Epithelial cell of esophagus (primary cell): ENCODE data around the gene ICAM5.

Experiments
- DNase-seq: peaks from one replicate; pipeline ENCODE4 v3.0.0; 2010; ENCODE audit warnings: low read depth
- H3K4me3 ChIP-seq: 2 replicates; pipeline ENCODE4 v1.5.1; 2011; ENCODE audit warnings: mild to moderate bottlenecking, low read length, control low read depth
- CTCF ChIP-seq: IDR thresholded peaks from 2 replicates; pipeline ENCODE4 v1.5.1; 2011; ENCODE audit warnings: low read depth, mild to moderate bottlenecking, low read length, control low read depth, inconsistent platforms; ENCODE audit not compliant: insufficient read depth; ENCODE audit errors: missing control alignments

Gene ICAM5

DNA sequence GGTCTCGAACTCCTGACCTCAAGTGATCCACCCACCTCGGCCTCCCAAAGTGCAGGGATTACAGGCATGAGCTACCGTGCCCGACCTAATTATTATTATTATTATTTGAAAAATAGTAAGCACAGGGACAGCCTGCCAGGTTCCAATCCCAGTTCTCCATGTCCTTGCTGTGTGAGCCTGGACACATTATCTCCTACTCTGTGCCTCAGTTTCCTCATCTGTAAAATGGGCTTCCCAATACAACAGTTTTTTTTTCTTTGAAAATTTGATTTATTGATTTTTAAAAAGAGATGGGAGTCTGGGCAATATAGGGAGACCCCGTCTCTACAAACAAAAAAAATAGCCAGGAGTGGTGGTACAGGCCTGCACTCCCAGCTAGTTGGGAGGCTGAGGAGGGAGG, 16.6 kb downstream of the ICAM5 start:
- TF ChIP-seq CTCF, result no peak
- DNase-seq, result no peak
- H3K4me3 ChIP-seq, result no peak overlapping the region

- no peak within 1 kb of the TSS for H3K4me3 ChIP-seq
- no peak for DNase-seq
- no peak for TF ChIP-seq CTCF
Observed at GRCh38 chr19:10309423-10309822, 19.7 kb downstream of the ICAM5 start, which contains the start of gene ZGLP1. Gene ZGLP1 (minus strand): TSS chr19:10309815.

DNA sequence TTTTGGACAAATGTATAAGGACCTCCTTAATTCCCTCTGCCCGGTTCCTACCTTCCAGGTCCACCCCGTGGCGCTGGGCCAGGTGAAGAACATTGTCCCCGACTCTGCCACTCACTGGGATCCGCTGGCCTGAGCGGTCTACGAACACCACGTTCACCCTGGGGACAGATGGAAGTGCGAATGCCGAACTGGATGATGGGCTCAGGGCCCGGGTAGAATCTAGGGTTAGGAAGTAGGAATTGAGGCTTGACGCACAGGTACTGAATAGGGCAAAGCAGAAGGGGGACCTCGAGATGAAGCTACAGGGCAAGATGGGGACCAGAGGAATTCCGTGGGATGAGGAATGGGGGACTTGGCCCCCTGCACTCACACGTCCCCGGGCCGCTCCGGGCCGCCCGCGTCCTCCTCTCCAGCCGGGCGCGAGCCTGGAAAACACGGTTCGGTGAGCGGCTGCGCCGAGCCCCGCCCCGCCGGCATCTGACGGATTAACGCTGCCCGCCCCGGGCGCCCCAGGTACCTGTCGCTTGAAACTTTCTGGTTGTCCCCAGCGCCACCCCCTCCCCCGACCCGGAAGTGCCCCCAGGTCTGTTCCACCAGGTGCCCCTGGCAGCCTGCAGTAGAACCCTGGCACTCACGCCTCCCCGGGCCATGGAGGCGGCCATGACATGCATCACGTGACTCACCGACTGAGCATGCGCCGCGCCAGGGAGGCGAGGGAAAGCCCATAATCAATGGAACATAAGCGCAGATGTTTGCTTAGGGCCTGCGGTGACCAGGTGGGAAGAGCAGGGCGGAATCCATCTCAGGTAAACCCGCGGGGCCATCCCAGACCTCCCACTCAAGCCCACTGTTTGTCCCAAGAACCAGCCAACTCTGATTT, 25.8 kb downstream of the ICAM5 start, which contains the start of gene FDX2:
Gene FDX2, minus strand, starts transcription at position 681 of the 880 bp plus-strand sequence. Its CDS starts 19 bp downstream, at position 662.
- peak; percentile 83 for DNase-seq
- peak within 1 kb of the TSS; percentile 74 for H3K4me3 ChIP-seq
- TF ChIP-seq CTCF, result no peak

DNA sequence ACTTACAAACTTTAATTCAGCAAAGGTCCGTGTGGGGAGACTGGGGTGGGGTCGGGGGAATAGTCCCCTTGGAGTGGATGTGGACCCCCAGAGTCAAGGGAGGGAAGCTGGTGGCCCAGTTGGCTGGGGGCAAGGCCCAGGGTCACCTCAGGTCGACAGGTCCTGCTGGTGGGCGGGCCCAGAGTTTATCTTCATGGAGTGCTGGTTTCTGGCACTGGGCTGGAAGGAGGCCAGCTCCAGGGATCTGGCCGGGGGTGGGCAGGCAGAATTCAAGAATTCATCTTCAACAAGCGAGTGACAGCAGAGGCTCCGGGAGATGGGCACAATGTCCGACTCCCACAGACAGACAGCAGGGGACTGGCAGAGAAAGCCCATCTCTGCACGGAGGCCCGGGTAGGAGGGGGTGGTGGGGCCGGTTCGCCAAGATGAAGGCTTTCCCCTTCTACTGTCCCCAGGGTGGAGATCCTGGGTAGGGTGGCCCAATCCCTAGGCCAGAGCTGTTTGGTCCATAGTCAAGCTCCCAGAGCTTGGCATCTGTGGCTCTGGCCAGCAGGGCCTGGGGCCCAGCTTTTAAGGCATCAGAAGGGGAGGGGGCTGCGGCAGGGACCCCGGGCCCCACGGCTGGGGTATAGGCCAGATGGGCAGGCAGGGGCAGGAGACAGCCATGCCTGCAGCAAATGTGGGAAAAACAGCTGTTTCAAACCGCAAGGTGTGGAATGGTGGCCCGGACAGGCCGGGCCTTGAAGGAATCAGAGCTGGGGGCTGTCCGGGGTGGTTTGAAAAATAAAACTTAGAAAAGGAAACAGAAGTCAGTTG, 26.7 kb downstream of the ICAM5 start:
- TF ChIP-seq CTCF, result no peak
- no peak for DNase-seq
- no peak overlapping the region for H3K4me3 ChIP-seq

DNA sequence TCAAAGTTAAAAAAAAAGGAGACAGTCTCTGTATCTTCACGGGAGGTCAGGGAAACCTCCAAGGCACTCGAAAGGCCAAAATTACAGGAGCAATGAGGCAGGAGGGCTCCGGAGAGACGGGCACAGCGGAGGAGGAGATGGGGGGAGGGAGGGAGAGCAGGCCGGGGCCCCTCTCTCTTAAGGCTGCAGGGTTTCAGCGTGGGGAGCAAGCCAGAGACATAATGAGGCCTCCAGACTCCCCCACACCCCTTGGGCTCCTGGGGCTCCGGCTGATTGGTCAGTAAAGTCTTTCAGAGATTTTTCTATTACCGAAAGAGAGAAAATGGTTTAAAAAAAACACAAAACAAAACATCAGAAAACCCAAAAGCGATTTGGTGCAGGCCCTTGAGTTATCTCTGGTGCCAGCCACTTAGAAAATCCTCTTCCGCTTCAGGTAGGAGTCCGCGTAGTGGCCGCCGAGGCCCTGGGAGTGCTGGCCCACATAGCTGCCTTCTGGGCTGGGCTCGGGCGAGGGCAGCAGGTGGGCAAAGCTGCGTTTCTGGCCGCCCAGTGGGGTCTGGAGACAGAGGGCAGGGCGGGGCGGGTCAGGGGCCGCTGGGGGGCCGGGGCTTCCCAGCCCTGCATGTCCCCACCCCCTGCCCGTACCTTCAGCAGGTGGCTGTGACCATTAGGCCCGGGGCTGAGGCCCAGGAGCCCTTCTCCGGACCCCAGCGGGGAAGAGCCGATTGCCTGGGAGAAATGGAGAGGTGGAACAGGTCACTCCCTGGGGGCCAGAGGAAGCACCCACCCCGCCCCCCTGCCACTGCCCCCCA, 27.5 kb downstream of the ICAM5 start:
- H3K4me3 ChIP-seq, result no peak overlapping the region
- DNase-seq, result no peak

More for the DNA sequence above, 27.5 kb downstream of the ICAM5 start:
- TF ChIP-seq CTCF, result no peak
